Liver (tissue), 9 donors: Measurements from ENCODE around the gene PIN1. TPM values are rescaled to one million over a fixed set of nuclear protein-coding genes. Genes with fewer than 3 reads are reported as not detected.

Experiments
- DNase-seq: peaks from one replicate; pipeline ENCODE4 v3.0.0-alpha.2; 2017; ENCODE audit warnings: low spot score
- H3K27ac ChIP-seq, 2 donors: one replicate each; pipeline ENCODE4 v1.7.0; 2013; ENCODE audit warnings: inconsistent platforms in 2 of 2, low read length in 2 of 2, control low read depth in 1 of 2, low read depth in 1 of 2, mild to moderate bottlenecking in 1 of 2
- H3K27me3 ChIP-seq, 4 donors: one replicate each; pipeline versions ENCODE4 v1.6.1 to v1.7.0; 2013; ENCODE audit warnings: low read length in 3 of 4, inconsistent platforms in 1 of 4, mild to moderate bottlenecking in 1 of 4, moderate library complexity in 1 of 4; ENCODE audit not compliant: control insufficient read depth in 4 of 4, insufficient read depth in 4 of 4
- H3K36me3 ChIP-seq, 4 donors: one replicate each; pipeline versions ENCODE4 v1.6.1 to v1.7.0; 2013; ENCODE audit warnings: low read length in 3 of 4, mild to moderate bottlenecking in 3 of 4, low read depth in 1 of 4, moderate library complexity in 1 of 4; ENCODE audit not compliant: control insufficient read depth in 4 of 4, insufficient read depth in 3 of 4
- H3K4me1 ChIP-seq, 4 donors: one replicate each; pipeline versions ENCODE4 v1.6.1 to v1.7.0; 2013; ENCODE audit warnings: low read length in 3 of 4, mild to moderate bottlenecking in 3 of 4, moderate library complexity in 1 of 4; ENCODE audit not compliant: control insufficient read depth in 4 of 4, insufficient read depth in 4 of 4
- H3K4me3 ChIP-seq, 3 donors: one replicate each; pipeline versions ENCODE4 v1.6.1 to v1.7.0; 2013; ENCODE audit warnings: low read length in 3 of 3, control low read depth in 1 of 3, low read depth in 1 of 3, mild to moderate bottlenecking in 1 of 3
- H3K9ac ChIP-seq, 2 donors: one replicate each; pipeline ENCODE4 v1.7.0; 2013; ENCODE audit warnings: low read length in 2 of 2, mild to moderate bottlenecking in 2 of 2, moderate library complexity in 2 of 2, control low read depth in 1 of 2, low read depth in 1 of 2
- H3K9me3 ChIP-seq, 4 donors: one replicate each; pipeline versions ENCODE4 v1.6.1 to v1.7.0; 2013; ENCODE audit warnings: low read length in 3 of 4; ENCODE audit not compliant: control insufficient read depth in 4 of 4
- EGR1 ChIP-seq, 2 donors: IDR thresholded peaks; 2 replicates each; pipeline ENCODE4 v1.6.1; 2016 to 2018; ENCODE audit warnings: antibody characterized with exemption in 2 of 2, low read depth in 2 of 2
- FOXA2 ChIP-seq: IDR thresholded peaks from 2 replicates; pipeline ENCODE4 v1.6.1; 2016; ENCODE audit warnings: antibody characterized with exemption
- HNF4A ChIP-seq, 2 donors: conservative IDR thresholded peaks; 2 replicates each; pipeline ENCODE4 v1.6.1; 2016; ENCODE audit warnings: antibody characterized with exemption in 2 of 2, mild to moderate bottlenecking in 2 of 2
- HNF4G ChIP-seq: IDR thresholded peaks from 2 replicates; pipeline ENCODE4 v1.6.1; 2016; ENCODE audit warnings: antibody characterized with exemption
- JUND ChIP-seq, 2 donors: IDR thresholded peaks; 2 replicates each; pipeline ENCODE4 v1.6.1; 2016; ENCODE audit warnings: antibody characterized with exemption in 2 of 2
- NR2F2 ChIP-seq: IDR thresholded peaks from 2 replicates; pipeline ENCODE4 v1.6.1; 2016; ENCODE audit warnings: antibody characterized with exemption
- RAD21 ChIP-seq, 2 donors: IDR thresholded peaks; 2 replicates each; pipeline ENCODE4 v1.6.1; 2016; ENCODE audit warnings: antibody characterized with exemption in 2 of 2, mild to moderate bottlenecking in 2 of 2
- RXRA ChIP-seq, 2 donors: IDR thresholded peaks; 2 replicates each; pipeline ENCODE4 v1.6.1; 2017 to 2018; ENCODE audit warnings: antibody characterized with exemption in 2 of 2, mild to moderate bottlenecking in 1 of 2
- SP1 ChIP-seq: IDR thresholded peaks from 2 replicates; pipeline ENCODE4 v1.6.1; 2018; ENCODE audit warnings: antibody characterized with exemption, mild to moderate bottlenecking
- TAF1 ChIP-seq: conservative IDR thresholded peaks from 2 replicates; pipeline ENCODE4 v1.6.1; 2016; ENCODE audit warnings: antibody characterized with exemption, mild to moderate bottlenecking
- YY1 ChIP-seq: IDR thresholded peaks from 2 replicates; pipeline ENCODE4 v1.6.1; 2016; ENCODE audit warnings: antibody characterized with exemption, mild to moderate bottlenecking
- WGBS: extraction: QIAGEN DNeasy Blood & Tissue Kit; methylation state at CpG from one replicate; pipeline ENCODE4 v1.1.7; 2013; 5-methylcytosine and 5-hydroxymethylcytosine counted together
- polyA plus RNA-seq, 2 donors: library from polyadenylated mRNA; stranded (reverse) in 1 of 2; unstranded in 1 of 2; fragments of 200-250 nt in 1 of 2; fragments of >200 nt in 1 of 2; fragmentation: Nextera tagmentation in 1 of 2; extraction: Ambion mirVana in 1 of 2; gene quantifications; one replicate each; pipeline versions ENCODE4 v1.2.1 to v1.2.3, GENCODE V29; 2013 to 2015
- total RNA-seq, 2 donors: library from RNA; depleted of rRNA; stranded (reverse); fragments of >200 nt; gene quantifications; one replicate each; pipeline ENCODE4 v1.2.3, GENCODE V29; 2014
- TF ChIP-seq, protein P1 (sequence below): IDR thresholded peaks from 2 replicates; pipeline ENCODE4 v1.6.1; 2016; ENCODE audit warnings: antibody characterized with exemption, mild to moderate bottlenecking
- TF ChIP-seq, protein P2 (sequence below): fragments of 150-350 bp; IDR thresholded peaks from 2 replicates; pipeline ENCODE4 v1.5.1; 2017; ENCODE audit warnings: improper control_type of control experiment, low read depth, low read length; ENCODE audit not compliant: missing input control
- TF ChIP-seq, protein P3 (sequence below): IDR thresholded peaks from 2 replicates; pipeline ENCODE4 v1.6.1; 2016; ENCODE audit warnings: antibody characterized with exemption
- TF ChIP-seq, protein P4 (sequence below): IDR thresholded peaks from 2 replicates; pipeline ENCODE4 v1.6.1; 2016; ENCODE audit warnings: antibody characterized with exemption
- TF ChIP-seq, protein P5 (sequence below): IDR thresholded peaks from 2 replicates; pipeline ENCODE4 v1.6.1; 2016; ENCODE audit warnings: antibody characterized with exemption
- donor health status: healthy.
- donor health status: healthy.
- donor health status: healthy.
- donor health status: healthy.
- donor health status: healthy.

PIN1 gene
- total and polyA plus RNA-seq, 4 donors: 34.4 to 51.3 (median 39.9) TPM

DNA sequence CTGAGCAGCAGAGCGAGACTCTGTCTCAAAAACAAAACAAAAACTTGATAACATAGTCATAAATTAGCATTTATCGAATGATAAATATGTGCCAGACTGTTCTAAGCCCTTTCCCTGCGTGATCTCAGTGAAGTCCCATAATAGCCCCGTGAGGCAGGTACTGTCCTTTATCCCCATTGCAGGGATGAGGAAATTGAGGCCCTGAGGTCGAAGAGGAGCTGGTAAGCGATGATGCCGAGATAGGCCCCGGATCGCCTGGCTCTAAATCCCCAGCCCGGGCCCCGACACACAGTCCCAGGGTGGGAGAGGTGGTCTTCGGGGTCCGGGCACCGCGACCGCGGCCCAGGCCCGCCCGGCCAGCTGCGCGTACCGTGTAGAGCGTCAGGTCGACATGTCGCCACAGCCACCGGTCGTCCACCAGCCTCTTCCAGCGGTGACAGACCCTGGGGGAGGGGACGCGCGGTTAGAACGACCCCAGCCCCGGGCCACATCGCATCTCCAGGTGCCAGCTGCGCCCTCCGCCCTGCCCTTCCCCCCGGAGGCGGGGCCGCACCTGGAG is 16.9 kb upstream of the PIN1 start:
- Histone ChIP-seq H3K4me3 (peak overlapping the region; percentile 86 to 92 (median 90)), H3K9ac (peak overlapping the region; percentile 69 to 75), H3K27me3 (no peaks in the 10 kb centered on the region), H3K9me3 (no peaks in the 10 kb centered on the region), H3K27ac (peak overlapping the region; percentile 88 to 91), H3K4me1 (peaks cover 7 to 18% (median 16%) of the 10 kb centered on the region in 4 donors), H3K36me3 (peaks cover 0 to 3% (median 1%) of the 10 kb centered on the region in 4 donors)
- TF ChIP-seq YY1 (no peak), HNF4A (conservative IDR thresholded peaks at IDR 0.05) (no peak), JUND (IDR thresholded peaks at IDR 0.05) (no peak), TAF1 (no peak)
- TF ChIP-seq, protein P1, sequence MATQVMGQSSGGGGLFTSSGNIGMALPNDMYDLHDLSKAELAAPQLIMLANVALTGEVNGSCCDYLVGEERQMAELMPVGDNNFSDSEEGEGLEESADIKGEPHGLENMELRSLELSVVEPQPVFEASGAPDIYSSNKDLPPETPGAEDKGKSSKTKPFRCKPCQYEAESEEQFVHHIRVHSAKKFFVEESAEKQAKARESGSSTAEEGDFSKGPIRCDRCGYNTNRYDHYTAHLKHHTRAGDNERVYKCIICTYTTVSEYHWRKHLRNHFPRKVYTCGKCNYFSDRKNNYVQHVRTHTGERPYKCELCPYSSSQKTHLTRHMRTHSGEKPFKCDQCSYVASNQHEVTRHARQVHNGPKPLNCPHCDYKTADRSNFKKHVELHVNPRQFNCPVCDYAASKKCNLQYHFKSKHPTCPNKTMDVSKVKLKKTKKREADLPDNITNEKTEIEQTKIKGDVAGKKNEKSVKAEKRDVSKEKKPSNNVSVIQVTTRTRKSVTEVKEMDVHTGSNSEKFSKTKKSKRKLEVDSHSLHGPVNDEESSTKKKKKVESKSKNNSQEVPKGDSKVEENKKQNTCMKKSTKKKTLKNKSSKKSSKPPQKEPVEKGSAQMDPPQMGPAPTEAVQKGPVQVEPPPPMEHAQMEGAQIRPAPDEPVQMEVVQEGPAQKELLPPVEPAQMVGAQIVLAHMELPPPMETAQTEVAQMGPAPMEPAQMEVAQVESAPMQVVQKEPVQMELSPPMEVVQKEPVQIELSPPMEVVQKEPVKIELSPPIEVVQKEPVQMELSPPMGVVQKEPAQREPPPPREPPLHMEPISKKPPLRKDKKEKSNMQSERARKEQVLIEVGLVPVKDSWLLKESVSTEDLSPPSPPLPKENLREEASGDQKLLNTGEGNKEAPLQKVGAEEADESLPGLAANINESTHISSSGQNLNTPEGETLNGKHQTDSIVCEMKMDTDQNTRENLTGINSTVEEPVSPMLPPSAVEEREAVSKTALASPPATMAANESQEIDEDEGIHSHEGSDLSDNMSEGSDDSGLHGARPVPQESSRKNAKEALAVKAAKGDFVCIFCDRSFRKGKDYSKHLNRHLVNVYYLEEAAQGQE: no peak
- TF ChIP-seq, protein P2, sequence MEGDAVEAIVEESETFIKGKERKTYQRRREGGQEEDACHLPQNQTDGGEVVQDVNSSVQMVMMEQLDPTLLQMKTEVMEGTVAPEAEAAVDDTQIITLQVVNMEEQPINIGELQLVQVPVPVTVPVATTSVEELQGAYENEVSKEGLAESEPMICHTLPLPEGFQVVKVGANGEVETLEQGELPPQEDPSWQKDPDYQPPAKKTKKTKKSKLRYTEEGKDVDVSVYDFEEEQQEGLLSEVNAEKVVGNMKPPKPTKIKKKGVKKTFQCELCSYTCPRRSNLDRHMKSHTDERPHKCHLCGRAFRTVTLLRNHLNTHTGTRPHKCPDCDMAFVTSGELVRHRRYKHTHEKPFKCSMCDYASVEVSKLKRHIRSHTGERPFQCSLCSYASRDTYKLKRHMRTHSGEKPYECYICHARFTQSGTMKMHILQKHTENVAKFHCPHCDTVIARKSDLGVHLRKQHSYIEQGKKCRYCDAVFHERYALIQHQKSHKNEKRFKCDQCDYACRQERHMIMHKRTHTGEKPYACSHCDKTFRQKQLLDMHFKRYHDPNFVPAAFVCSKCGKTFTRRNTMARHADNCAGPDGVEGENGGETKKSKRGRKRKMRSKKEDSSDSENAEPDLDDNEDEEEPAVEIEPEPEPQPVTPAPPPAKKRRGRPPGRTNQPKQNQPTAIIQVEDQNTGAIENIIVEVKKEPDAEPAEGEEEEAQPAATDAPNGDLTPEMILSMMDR: no peak
- TF ChIP-seq, protein P3, sequence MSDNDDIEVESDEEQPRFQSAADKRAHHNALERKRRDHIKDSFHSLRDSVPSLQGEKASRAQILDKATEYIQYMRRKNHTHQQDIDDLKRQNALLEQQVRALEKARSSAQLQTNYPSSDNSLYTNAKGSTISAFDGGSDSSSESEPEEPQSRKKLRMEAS: no peak
- TF ChIP-seq, protein P4, sequence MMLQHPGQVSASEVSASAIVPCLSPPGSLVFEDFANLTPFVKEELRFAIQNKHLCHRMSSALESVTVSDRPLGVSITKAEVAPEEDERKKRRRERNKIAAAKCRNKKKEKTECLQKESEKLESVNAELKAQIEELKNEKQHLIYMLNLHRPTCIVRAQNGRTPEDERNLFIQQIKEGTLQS: no peak
- TF ChIP-seq, protein P5, sequence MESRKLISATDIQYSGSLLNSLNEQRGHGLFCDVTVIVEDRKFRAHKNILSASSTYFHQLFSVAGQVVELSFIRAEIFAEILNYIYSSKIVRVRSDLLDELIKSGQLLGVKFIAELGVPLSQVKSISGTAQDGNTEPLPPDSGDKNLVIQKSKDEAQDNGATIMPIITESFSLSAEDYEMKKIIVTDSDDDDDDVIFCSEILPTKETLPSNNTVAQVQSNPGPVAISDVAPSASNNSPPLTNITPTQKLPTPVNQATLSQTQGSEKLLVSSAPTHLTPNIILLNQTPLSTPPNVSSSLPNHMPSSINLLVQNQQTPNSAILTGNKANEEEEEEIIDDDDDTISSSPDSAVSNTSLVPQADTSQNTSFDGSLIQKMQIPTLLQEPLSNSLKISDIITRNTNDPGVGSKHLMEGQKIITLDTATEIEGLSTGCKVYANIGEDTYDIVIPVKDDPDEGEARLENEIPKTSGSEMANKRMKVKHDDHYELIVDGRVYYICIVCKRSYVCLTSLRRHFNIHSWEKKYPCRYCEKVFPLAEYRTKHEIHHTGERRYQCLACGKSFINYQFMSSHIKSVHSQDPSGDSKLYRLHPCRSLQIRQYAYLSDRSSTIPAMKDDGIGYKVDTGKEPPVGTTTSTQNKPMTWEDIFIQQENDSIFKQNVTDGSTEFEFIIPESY: no peak
- DNase-seq: no peak
- 4% methylated on average over 39 of the region's 39 CpGs for WGBS

DNA sequence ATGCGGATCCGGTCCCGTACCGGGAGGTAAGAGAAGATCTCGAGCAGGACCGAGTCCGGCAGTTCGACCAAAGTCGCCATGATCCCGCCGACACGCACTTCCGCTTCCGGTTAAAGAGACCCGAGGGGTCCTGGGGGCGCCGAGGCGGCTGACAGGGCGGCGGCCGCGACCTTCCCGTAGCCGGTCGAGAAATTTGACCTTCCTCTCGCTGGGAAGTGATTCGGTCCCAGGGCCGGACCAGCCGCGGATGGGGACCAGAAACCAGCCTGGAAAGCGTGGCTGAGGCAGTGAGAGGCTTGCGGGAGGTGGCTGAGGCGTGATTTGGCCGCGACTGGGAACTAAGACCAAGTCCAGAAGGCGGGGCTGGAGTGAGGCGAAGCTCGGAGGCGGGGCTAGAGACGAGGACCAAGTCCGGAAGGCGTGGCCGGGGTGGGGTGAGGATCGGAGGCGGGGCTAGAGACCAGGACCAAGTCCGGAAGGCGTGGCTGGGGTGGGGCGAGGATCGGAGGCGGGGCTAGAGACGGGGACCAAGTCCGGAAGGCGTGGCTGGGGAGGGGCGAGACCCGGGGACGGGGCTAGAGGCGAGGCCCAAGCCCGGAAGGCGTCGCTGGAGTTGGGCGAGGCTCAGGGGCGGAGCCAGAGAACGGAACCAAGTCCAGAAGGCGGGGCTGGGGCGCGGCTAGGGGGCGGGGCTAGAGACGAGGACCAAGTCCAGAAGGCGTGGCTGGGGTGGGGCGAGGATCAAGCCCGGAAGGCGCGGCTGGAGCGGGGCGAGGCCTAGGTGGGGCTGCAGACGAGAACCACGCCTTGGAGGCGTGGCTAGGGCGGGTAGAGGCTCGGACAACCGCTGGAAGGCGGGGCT is 16.2 kb upstream of the PIN1 start, which contains the start of gene FBXL12:
Gene FBXL12, minus strand, starts transcription at position 346 of the 862 bp plus-strand sequence. Its CDS starts 266 bp downstream, at position 80.
- H3K9ac ChIP-seq: peak within 1 kb of the TSS; percentile 69 to 75
- under 1% methylated on average over 82 of the region's 82 CpGs for WGBS
- TF ChIP-seq RXRA (IDR thresholded peaks at IDR 0.05) (peak; percentile 3 to 73), JUND (IDR thresholded peaks at IDR 0.05) (peak; percentile 29 to 38), TAF1 (peak; percentile 82), EGR1 (IDR thresholded peaks at IDR 0.05; ENCODE audit: low read depth in 2 of 2) (peak in 1 of 2 donors; percentile 11), NR2F2 (peak; percentile 77), HNF4G (peak; percentile 92), RAD21 (IDR thresholded peaks at IDR 0.05) (peak in 1 of 2 donors; percentile 12), FOXA2 (no peak), SP1 (peak; percentile 99)
- TF ChIP-seq, protein P2: no peak
- TF ChIP-seq, protein P4: no peak
- TF ChIP-seq, protein P3: peak; percentile 83

More for the DNA sequence above, 16.2 kb upstream of the PIN1 start, which contains the start of gene FBXL12:
- Histone ChIP-seq H3K9me3 (no peaks in the 10 kb centered on the region), H3K27me3 (no peaks in the 10 kb centered on the region), H3K4me3 (peak within 1 kb of the TSS; percentile 86 to 92 (median 90)), H3K36me3 (peaks cover 0 to 2% (median 0%) of the 10 kb centered on the region in 4 donors), H3K4me1 (peaks cover 7 to 18% (median 16%) of the 10 kb centered on the region in 4 donors), H3K27ac (peak within 1 kb of the TSS; percentile 88 to 91)
- peak; percentile 100 for DNase-seq
